Ascending aorta (tissue), 2 donors: ENCODE data around the gene DCBLD2. TPM values are rescaled to one million over a fixed set of nuclear protein-coding genes. Genes with fewer than 3 reads are reported as not detected.

ENCODE experiments used
- DNase-seq, 2 donors: peaks; one replicate each; pipeline ENCODE4 v3.0.0-alpha.2; 2019; ENCODE audit warnings: low spot score in 2 of 2
- H3K27ac ChIP-seq, 2 donors: fragments of 200-600 bp; sonication (generic); one replicate each; pipeline ENCODE4 v1.5.1; 2016 to 2017; ENCODE audit warnings: mild to moderate bottlenecking in 1 of 2
- H3K27me3 ChIP-seq: fragments of 200-600 bp; sonication (generic); one replicate; pipeline ENCODE4 v1.5.1; 2017
- H3K36me3 ChIP-seq, 2 donors: fragments of 200-600 bp; sonication (generic); one replicate each; pipeline ENCODE4 v1.5.1; 2016
- H3K4me1 ChIP-seq, 2 donors: fragments of 200-600 bp; sonication (generic); one replicate each; pipeline ENCODE4 v1.5.1; 2016 to 2017; ENCODE audit warnings: mild to moderate bottlenecking in 1 of 2
- H3K4me3 ChIP-seq, 2 donors: fragments of 200-600 bp; sonication (generic); one replicate each; pipeline ENCODE4 v1.5.1; 2016 to 2017; ENCODE audit warnings: mild to moderate bottlenecking in 1 of 2
- H3K9me3 ChIP-seq, 2 donors: fragments of 200-600 bp; sonication (generic); one replicate each; pipeline ENCODE4 v1.5.1; 2016
- intact Hi-C: fragments of 100-400 bp; cut with DNase I; formaldehyde crosslinking; loops from one replicate; pipeline ENCODE4 v1.15.1; 2023
- total RNA-seq: library from RNA; depleted of rRNA; stranded (reverse); fragments of >200 nt; gene quantifications from one replicate; pipeline ENCODE4 v1.1.0, GENCODE V29; 2016
- TF ChIP-seq, protein P1 (sequence below), 3 experiments: fragments of 200-600 bp in 2 of 3; fragments of 450-650 bp in 1 of 3; sonication (generic) in 2 of 3; IDR thresholded peaks; one replicate each; pipeline ENCODE4 v1.5.1; 2016 to 2019; ENCODE audit warnings: antibody characterized with exemption in 3 of 3, mild to moderate bottlenecking in 1 of 3, moderate library complexity in 1 of 3

The DCBLD2 gene
- total RNA-seq, 1 donor from 2014 or later = 16.3 TPM

DNA sequence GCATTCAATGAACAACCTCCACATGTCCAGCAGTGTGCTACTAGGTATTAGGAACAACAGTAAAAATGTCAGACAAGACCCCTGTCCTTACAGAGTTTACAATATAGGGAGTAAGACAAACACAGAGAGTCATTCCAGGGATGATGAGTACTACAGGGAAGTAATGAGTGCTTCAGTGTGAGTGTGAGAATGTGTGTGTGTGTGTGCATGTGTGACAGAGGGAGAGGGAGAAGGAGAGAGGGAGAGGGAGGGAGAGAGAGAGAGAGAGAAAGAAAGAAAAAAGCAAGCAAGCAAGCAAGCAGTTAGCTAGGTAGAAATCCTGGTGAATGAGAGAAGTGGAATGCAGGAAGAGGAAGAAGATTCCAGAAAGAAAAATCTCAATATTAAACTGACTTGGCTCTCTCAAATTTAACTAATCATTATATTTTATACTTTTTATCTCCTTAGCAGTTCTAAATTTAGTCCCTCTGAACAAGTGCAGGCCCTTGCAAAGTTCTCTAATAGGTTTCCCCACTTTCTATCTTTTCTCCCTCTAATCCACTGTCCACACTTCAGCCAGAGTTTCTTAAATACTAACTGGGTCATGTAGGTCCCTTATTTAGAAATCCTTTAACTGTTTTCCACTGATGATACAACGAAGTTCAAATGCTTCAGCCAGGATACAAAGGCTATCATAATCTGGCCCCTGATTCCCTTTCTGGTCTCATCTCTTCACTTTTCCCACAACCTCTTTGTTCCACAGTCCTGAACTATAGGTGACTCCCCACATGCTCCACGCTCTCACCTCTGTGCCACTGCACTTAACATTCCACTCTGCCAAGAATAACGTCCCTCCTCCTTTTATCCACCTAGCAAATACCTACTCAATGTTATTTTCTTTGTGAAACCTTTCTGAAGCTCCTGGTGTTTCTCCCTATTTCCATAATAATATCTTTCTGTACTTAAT lies 10.3 kb downstream of the DCBLD2 start:
- TF ChIP-seq, protein P1, sequence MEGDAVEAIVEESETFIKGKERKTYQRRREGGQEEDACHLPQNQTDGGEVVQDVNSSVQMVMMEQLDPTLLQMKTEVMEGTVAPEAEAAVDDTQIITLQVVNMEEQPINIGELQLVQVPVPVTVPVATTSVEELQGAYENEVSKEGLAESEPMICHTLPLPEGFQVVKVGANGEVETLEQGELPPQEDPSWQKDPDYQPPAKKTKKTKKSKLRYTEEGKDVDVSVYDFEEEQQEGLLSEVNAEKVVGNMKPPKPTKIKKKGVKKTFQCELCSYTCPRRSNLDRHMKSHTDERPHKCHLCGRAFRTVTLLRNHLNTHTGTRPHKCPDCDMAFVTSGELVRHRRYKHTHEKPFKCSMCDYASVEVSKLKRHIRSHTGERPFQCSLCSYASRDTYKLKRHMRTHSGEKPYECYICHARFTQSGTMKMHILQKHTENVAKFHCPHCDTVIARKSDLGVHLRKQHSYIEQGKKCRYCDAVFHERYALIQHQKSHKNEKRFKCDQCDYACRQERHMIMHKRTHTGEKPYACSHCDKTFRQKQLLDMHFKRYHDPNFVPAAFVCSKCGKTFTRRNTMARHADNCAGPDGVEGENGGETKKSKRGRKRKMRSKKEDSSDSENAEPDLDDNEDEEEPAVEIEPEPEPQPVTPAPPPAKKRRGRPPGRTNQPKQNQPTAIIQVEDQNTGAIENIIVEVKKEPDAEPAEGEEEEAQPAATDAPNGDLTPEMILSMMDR (IDR thresholded peaks at IDR 0.05) = no peak
- Histone ChIP-seq H3K9me3 (no peaks in the 10 kb centered on the region), H3K27me3 (no peaks in the 10 kb centered on the region), H3K4me1 (peaks cover 3 to 12% of the 10 kb centered on the region in 2 donors), H3K4me3 (no peak overlapping the region), H3K27ac (no peak overlapping the region), H3K36me3 (no peaks in the 10 kb centered on the region)
- DNase-seq = no peak
- intact Hi-C loops = no loop called here

DNA sequence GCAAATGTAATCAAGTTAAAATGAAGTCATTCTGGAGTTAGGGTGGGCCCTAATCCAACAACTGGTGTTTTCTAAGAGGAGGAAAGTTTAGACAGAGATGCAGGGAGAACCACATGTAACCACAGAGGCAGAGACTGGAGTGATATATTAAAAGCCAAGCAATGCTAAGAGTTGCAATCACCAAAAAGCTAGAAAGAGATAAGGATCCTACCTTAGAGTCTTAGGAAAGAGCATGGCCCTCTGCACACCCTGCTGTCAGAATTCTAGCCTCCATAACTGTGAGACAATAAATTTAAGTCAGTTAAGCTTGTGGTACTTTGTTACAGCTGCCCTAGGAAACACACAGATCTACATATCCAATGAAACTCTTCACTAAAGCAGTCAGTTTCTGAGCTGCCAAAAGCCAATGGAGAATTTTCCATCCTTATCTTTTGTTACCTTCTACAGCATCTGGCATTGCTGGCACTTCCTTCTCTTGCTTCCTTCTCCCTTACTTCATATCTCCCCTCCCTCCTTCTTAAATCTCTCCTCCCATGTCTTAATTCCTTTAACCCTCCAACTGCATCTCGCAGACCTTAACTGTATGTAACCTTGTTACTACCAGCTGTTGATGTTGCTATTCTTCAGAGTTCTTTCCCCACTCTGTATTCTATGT lies 11.2 kb downstream of the DCBLD2 start:
- H3K9me3 ChIP-seq = no peaks in the 10 kb centered on the region
- no peak for DNase-seq
- H3K36me3 ChIP-seq = no peaks in the 10 kb centered on the region
- H3K27ac ChIP-seq = no peak overlapping the region
- intact Hi-C loops = no loop called here
- H3K27me3 ChIP-seq = no peaks in the 10 kb centered on the region
- peaks cover 4 to 19% of the 10 kb centered on the region in 2 donors for H3K4me1 ChIP-seq
- TF ChIP-seq, protein P1 (IDR thresholded peaks at IDR 0.05) = no peak
- H3K4me3 ChIP-seq = no peak overlapping the region

DNA sequence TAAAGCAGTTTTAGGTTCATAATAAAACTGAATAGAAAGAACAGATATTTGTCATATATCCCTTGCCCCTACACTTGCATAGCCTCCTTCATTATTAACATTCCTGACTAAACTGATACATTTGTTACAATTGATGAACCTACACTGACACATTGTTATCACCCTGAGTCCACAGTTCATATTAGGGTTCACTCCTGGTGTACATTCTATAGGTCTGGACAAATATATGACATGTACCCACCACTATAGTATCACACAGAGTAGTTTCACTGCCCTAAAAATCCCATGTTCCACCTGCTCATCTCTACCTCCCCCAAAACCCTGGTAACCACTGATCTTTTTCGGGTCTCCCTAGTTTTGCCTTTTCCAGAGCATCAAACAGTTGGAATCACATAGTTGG lies 13.8 kb downstream of the DCBLD2 start:
- DNase-seq = no peak
- H3K4me1 ChIP-seq = peaks cover 4 to 21% of the 10 kb centered on the region in 2 donors
- no peak overlapping the region for H3K4me3 ChIP-seq
- no peaks in the 10 kb centered on the region for H3K9me3 ChIP-seq
- H3K27ac ChIP-seq = no peak overlapping the region
- TF ChIP-seq, protein P1 (IDR thresholded peaks at IDR 0.05) = no peak
- H3K36me3 ChIP-seq = no peaks in the 10 kb centered on the region
- intact Hi-C loops = no loop called here
- H3K27me3 ChIP-seq = no peaks in the 10 kb centered on the region

DNA sequence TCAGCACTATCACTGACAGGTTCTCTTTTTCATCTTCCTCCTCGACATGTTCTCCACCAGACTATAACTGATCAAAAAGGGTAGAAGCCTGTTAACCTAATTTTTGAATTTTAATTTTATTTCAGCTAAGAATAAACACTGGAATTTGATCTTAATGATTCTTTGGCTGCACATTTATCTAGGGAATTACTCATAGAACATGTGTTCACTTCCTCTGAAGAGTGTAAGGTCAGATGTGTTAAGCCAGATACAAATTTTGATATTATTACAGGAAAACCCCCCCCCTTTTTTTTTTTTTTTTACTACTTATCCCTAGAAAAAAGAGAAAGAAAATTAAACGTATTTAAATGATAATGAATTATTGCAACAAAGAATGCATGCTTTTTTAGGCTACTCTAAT lies 15.0 kb downstream of the DCBLD2 start:
- intact Hi-C loops = no loop called here
- no peak overlapping the region for H3K27ac ChIP-seq
- no peaks in the 10 kb centered on the region for H3K27me3 ChIP-seq
- no peaks in the 10 kb centered on the region for H3K36me3 ChIP-seq
- H3K4me1 ChIP-seq = peaks cover 4 to 15% of the 10 kb centered on the region in 2 donors
- H3K9me3 ChIP-seq = no peaks in the 10 kb centered on the region
- H3K4me3 ChIP-seq = no peak overlapping the region
- no peak for DNase-seq
- TF ChIP-seq, protein P1 (IDR thresholded peaks at IDR 0.05) = no peak

DNA sequence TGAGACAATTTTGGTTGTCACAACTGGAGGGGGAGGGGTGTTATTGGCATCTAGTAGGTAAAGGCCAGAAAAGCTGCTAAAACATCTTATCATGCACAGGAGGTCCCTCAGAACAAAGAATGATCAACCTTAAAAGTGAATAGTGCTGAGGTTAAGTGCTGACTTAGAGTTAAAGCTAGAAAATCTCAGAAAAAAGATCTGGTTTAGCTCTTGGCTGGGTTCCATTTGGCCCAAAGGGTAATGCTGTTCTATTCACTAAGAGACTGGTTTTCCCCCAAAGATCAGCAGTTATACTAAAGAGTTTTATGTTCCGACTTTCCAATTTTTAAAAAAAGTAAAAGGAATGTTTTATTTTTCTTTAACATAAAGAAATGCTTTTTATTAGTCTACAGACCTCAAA lies 15.6 kb downstream of the DCBLD2 start:
- no peak overlapping the region for H3K27ac ChIP-seq
- H3K27me3 ChIP-seq = no peaks in the 10 kb centered on the region
- H3K4me1 ChIP-seq = peaks cover 4 to 15% of the 10 kb centered on the region in 2 donors
- TF ChIP-seq, protein P1 (IDR thresholded peaks at IDR 0.05) = no peak
- DNase-seq = no peak
- intact Hi-C loops = no loop called here
- no peaks in the 10 kb centered on the region for H3K9me3 ChIP-seq
- H3K36me3 ChIP-seq = peaks cover 0 to 1% of the 10 kb centered on the region in 2 donors
- no peak overlapping the region for H3K4me3 ChIP-seq
